Measurements from ENCODE around the gene DYNLRB2. TPM values are rescaled to one million over a fixed set of nuclear protein-coding genes. Genes with fewer than 3 reads are reported as not detected.

Gene DYNLRB2
- total and polyA plus RNA-seq, 2 experiments from 2014 or later: not detected

DNA sequence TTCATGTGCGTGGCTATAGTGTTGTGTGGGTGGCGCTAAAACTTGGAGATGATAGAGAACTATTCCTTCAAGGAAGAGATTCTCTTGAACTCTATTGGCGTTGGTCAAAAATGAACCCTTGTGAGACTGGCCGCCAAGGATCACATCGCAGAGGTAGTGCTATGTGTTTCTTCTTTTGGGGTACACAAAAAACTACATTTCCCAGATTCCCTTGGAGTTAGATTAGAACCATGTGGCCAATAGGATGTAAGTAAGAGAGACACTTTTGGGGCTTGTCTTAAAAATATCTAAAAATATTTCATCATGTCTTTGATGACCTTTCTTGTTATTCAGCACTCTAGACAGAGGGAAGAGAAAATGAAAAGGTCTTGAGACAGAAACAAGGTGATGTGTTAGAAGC lies 25.4 kb upstream of the DYNLRB2 start (continued):
- TF ChIP-seq, protein P1, sequence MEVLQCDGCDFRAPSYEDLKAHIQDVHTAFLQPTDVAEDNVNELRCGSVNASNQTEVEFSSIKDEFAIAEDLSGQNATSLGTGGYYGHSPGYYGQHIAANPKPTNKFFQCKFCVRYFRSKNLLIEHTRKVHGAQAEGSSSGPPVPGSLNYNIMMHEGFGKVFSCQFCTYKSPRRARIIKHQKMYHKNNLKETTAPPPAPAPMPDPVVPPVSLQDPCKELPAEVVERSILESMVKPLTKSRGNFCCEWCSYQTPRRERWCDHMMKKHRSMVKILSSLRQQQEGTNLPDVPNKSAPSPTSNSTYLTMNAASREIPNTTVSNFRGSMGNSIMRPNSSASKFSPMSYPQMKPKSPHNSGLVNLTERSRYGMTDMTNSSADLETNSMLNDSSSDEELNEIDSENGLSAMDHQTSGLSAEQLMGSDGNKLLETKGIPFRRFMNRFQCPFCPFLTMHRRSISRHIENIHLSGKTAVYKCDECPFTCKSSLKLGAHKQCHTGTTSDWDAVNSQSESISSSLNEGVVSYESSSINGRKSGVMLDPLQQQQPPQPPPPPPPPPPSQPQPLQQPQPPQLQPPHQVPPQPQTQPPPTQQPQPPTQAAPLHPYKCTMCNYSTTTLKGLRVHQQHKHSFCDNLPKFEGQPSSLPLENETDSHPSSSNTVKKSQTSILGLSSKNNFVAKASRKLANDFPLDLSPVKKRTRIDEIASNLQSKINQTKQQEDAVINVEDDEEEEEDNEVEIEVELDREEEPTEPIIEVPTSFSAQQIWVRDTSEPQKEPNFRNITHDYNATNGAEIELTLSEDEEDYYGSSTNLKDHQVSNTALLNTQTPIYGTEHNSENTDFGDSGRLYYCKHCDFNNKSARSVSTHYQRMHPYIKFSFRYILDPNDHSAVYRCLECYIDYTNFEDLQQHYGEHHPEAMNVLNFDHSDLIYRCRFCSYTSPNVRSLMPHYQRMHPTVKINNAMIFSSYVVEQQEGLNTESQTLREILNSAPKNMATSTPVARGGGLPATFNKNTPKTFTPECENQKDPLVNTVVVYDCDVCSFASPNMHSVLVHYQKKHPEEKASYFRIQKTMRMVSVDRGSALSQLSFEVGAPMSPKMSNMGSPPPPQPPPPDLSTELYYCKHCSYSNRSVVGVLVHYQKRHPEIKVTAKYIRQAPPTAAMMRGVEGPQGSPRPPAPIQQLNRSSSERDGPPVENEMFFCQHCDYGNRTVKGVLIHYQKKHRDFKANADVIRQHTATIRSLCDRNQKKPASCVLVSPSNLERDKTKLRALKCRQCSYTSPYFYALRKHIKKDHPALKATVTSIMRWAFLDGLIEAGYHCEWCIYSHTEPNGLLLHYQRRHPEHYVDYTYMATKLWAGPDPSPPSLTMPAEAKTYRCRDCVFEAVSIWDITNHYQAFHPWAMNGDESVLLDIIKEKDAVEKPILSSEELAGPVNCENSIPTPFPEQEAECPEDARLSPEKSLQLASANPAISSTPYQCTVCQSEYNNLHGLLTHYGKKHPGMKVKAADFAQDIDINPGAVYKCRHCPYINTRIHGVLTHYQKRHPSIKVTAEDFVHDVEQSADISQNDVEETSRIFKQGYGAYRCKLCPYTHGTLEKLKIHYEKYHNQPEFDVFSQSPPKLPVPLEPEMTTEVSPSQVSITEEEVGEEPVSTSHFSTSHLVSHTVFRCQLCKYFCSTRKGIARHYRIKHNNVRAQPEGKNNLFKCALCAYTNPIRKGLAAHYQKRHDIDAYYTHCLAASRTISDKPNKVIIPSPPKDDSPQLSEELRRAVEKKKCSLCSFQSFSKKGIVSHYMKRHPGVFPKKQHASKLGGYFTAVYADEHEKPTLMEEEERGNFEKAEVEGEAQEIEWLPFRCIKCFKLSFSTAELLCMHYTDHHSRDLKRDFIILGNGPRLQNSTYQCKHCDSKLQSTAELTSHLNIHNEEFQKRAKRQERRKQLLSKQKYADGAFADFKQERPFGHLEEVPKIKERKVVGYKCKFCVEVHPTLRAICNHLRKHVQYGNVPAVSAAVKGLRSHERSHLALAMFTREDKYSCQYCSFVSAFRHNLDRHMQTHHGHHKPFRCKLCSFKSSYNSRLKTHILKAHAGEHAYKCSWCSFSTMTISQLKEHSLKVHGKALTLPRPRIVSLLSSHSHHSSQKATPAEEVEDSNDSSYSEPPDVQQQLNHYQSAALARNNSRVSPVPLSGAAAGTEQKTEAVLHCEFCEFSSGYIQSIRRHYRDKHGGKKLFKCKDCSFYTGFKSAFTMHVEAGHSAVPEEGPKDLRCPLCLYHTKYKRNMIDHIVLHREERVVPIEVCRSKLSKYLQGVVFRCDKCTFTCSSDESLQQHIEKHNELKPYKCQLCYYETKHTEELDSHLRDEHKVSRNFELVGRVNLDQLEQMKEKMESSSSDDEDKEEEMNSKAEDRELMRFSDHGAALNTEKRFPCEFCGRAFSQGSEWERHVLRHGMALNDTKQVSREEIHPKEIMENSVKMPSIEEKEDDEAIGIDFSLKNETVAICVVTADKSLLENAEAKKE (CRISPR knock-in tag; IDR thresholded peaks at IDR 0.05): no peak
- no peak for TF ChIP-seq POLR2AphosphoS5 (IDR thresholded peaks at IDR 0.05; ENCODE audit: low read depth)

DNA sequence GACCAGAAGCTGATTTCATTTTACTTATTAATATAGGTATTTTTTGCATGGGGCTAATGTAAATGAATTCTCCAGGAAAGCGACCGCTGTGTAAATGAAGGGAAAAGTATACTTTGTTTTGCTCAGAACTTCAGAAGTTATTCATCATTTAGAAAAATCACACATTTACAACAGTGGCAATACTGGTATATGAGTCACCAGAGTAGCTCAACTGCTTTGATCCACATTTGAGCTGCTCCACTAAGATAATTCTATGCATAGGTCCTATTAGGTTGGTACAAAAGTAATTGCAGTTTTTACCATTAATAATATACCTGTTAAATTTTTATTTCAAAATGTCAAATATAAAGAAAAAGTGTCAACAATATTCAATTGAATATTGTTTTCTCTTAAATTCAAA lies 22.9 kb upstream of the DYNLRB2 start:
- Mint-ChIP-seq H3K4me1 (peaks cover 24% of the 10 kb centered on the region), H3K36me3 (ENCODE audit: low read depth) (no peaks in the 10 kb centered on the region; the same call in 2 of the 3 replicates), H3K27ac (no peak overlapping the region), H3K4me3 (no peak overlapping the region), H3K9me3 (no peaks in the 10 kb centered on the region; the same call in 2 of the 3 replicates), H3K27me3 (ENCODE audit: insufficient read depth, low read depth, poor library complexity) (no peaks in the 10 kb centered on the region)
- TF ChIP-seq ZNF114 (CRISPR knock-in tag; IDR thresholded peaks at IDR 0.05): no peak
- TF ChIP-seq EZH2phosphoT487 (IDR thresholded peaks at IDR 0.05; ENCODE audit: unreplicated experiment): no peak
- no peak for TF ChIP-seq ETS1 (IDR thresholded peaks at IDR 0.05)
- no peak for TF ChIP-seq ZNF331 (CRISPR knock-in tag; IDR thresholded peaks at IDR 0.05; ENCODE audit: low read depth)
- Histone ChIP-seq H3K79me2 (replicated peaks; ENCODE audit: insufficient read depth) (no peaks in the 10 kb centered on the region), H2AFZ (no peak overlapping the region), H3K4me3 (no peak overlapping the region), H3K27me3 (ENCODE audit: insufficient read depth) (no peaks in the 10 kb centered on the region), H3K9me2 (ENCODE audit: insufficient read depth) (peaks cover 7% of the 10 kb centered on the region; the same call in 1 of the 2 replicates), H3K36me3 (ENCODE audit: insufficient read depth) (no peaks in the 10 kb centered on the region), H3K27ac (ENCODE audit: low read depth) (no peak overlapping the region), H3F3A (replicated peaks; ENCODE audit: low read depth) (no peaks in the 10 kb centered on the region), H3K4me1 (ENCODE audit: insufficient read depth) (peaks cover 17% of the 10 kb centered on the region), H4K20me1 (replicated peaks; ENCODE audit: insufficient read depth) (no peaks in the 10 kb centered on the region), H3K4me2 (no peak overlapping the region)
- ATAC-seq: no peak
- no peak for DNase-seq (ENCODE audit: low spot score)
